K562 (cell line): ENCODE data around the gene BOLA1. TPM values are rescaled to one million over a fixed set of nuclear protein-coding genes. Genes with fewer than 3 reads are reported as not detected.

Experiments used
- CBFA2T3 ChIP-seq: fragments of 450-650 bp; IDR thresholded peaks from 2 replicates; pipeline ENCODE4 v1.6.1; 2017
- CBFB ChIP-seq: sonication (generic); formaldehyde crosslinking; IDR thresholded peaks from 2 replicates; pipeline ENCODE4 v1.4.0; 2020; ENCODE audit warnings: mild to moderate bottlenecking, missing genetic modification reagents
- ETS2 ChIP-seq: IDR thresholded peaks from 2 replicates; pipeline ENCODE4 v1.6.1; 2016; ENCODE audit warnings: borderline replicate concordance, missing genetic modification characterization, mild to moderate bottlenecking, moderate library complexity, missing compliant biosample characterization; ENCODE audit not compliant: poor library complexity, severe bottlenecking
- ETV6 ChIP-seq, 3 experiments: fragments of 150-350 bp in 1 of 3; sonication (generic) in 1 of 3; formaldehyde crosslinking in 1 of 3; IDR thresholded peaks; 2 replicates each; pipeline versions ENCODE4 v1.6.1 to v1.8.0; 2014 to 2022; ENCODE audit warnings: borderline replicate concordance in 2 of 3, low read depth in 2 of 3, antibody characterized with exemption in 1 of 3, low read length in 1 of 3, mild to moderate bottlenecking in 1 of 3, missing genetic modification reagents in 1 of 3
- FOXA3 ChIP-seq, 2 experiments: fragments of 450-650 bp in 1 of 2; sonication (generic) in 1 of 2; formaldehyde crosslinking; IDR thresholded peaks in 1 of 2; conservative IDR thresholded peaks in 1 of 2; 2 replicates each; pipeline versions ENCODE4 v1.4.0 to v1.8.0; 2020 to 2022; ENCODE audit warnings: mild to moderate bottlenecking in 2 of 2, missing genetic modification reagents in 1 of 2
- HDAC8 ChIP-seq: fragments of 450-650 bp; IDR thresholded peaks from 2 replicates; pipeline ENCODE4 v1.6.1; 2016; ENCODE audit warnings: mild to moderate bottlenecking, missing genetic modification characterization, moderate library complexity, missing compliant biosample characterization
- HNRNPH1 ChIP-seq: fragments of 200-400 bp; formaldehyde crosslinking; optimal IDR thresholded peaks from 2 replicates; pipeline ENCODE3; 2017; ENCODE audit warnings: low read depth, mild to moderate bottlenecking, low read length, moderate library complexity
- HSF4 ChIP-seq: fragments of 250-450 bp; sonication (Bioruptor Pico); IDR thresholded peaks from 2 replicates; pipeline ENCODE4 v2.1.2; 2022; ENCODE audit warnings: mild to moderate bottlenecking, moderate library complexity, borderline replicate concordance
- KAT7 ChIP-seq: sonication (generic); formaldehyde crosslinking; IDR thresholded peaks from 2 replicates; pipeline ENCODE4 v1.8.0; 2022; ENCODE audit warnings: missing genetic modification reagents, mild to moderate bottlenecking, borderline replicate concordance
- KDM1A ChIP-seq, 2 experiments: fragments of 450-650 bp; IDR thresholded peaks; 2 replicates each; pipeline ENCODE4 v1.6.1; 2016; ENCODE audit warnings: mild to moderate bottlenecking in 2 of 2
- L3MBTL2 ChIP-seq: fragments of 450-650 bp; IDR thresholded peaks from 2 replicates; pipeline ENCODE4 v1.6.1; 2016; ENCODE audit warnings: mild to moderate bottlenecking, moderate library complexity
- MBD2 ChIP-seq: sonication (generic); IDR thresholded peaks from 2 replicates; pipeline ENCODE4 v1.6.1; 2016; ENCODE audit warnings: low read depth, borderline replicate concordance
- RAD21 ChIP-seq, 2 experiments: fragments of 250-450 bp in 1 of 2; fragments of 450-650 bp in 1 of 2; sonication (Bioruptor Pico) in 1 of 2; formaldehyde crosslinking in 1 of 2; IDR thresholded peaks in 1 of 2; conservative IDR thresholded peaks in 1 of 2; 2 replicates each; pipeline versions ENCODE4 v1.4.0 to v1.8.0; 2020 to 2022; ENCODE audit warnings: mild to moderate bottlenecking in 2 of 2, moderate library complexity in 1 of 2
- RBBP5 ChIP-seq: fragments of 200-600 bp; sonication (generic); IDR thresholded peaks from 2 replicates; pipeline ENCODE4 v1.6.1; 2012; ENCODE audit warnings: borderline replicate concordance, mild to moderate bottlenecking, low read length, control low read depth, inconsistent platforms; ENCODE audit not compliant: insufficient read depth, poor library complexity, severe bottlenecking
- RNF2 ChIP-seq: sonication (generic); IDR thresholded peaks from 2 replicates; pipeline ENCODE4 v1.6.1; 2016
- TBL1XR1 ChIP-seq, 2 experiments: IDR thresholded peaks; 2 replicates each; pipeline ENCODE4 v1.6.1; 2012; ENCODE audit warnings: improper control_type of control experiment in 2 of 2, low read length in 2 of 2, mild to moderate bottlenecking in 1 of 2
- VEZF1 ChIP-seq: fragments of 200-800 bp; sonication (Bioruptor generic); IDR thresholded peaks from 2 replicates; pipeline ENCODE4 v1.6.1; 2017; ENCODE audit warnings: missing genetic modification characterization, missing compliant biosample characterization
- ZBTB7A ChIP-seq: IDR thresholded peaks from 2 replicates; pipeline ENCODE4 v1.6.1; 2011; ENCODE audit warnings: low read depth, mild to moderate bottlenecking, low read length, moderate library complexity, borderline replicate concordance; ENCODE audit not compliant: control insufficient read depth
- ZC3H8 ChIP-seq: fragments of 450-650 bp; IDR thresholded peaks from 2 replicates; pipeline ENCODE4 v1.6.1; 2017
- ZHX1 ChIP-seq: fragments of 150-350 bp; conservative IDR thresholded peaks from 2 replicates; pipeline ENCODE4 v1.6.1; 2014; ENCODE audit warnings: low read length
- ZNF324 ChIP-seq: fragments of 250-450 bp; sonication (Bioruptor Pico); IDR thresholded peaks from 2 replicates; pipeline ENCODE4 v1.4.0; 2020; ENCODE audit warnings: mild to moderate bottlenecking
- ZNF586 ChIP-seq: fragments of 450-650 bp; formaldehyde crosslinking; conservative IDR thresholded peaks from 2 replicates; pipeline ENCODE4 v1.4.0; 2020; ENCODE audit warnings: mild to moderate bottlenecking, moderate library complexity
- ZNF696 ChIP-seq: fragments of 250-450 bp; sonication (Bioruptor Pico); conservative IDR thresholded peaks from 2 replicates; pipeline ENCODE4 v1.4.0; 2020; ENCODE audit warnings: mild to moderate bottlenecking, moderate library complexity
- polyA plus RNA-seq, 8 experiments: library from polyadenylated mRNA; depleted of rRNA in 4 of 8; stranded (reverse) in 5 of 8; unstranded in 3 of 8; fragments of >200 nt; fragmentation: Nextera tagmentation in 2 of 8; fragmentation: Illumina TruSeq in 1 of 8; extraction: Ambion mirVana in 2 of 8; extraction: Trizol in 1 of 8; gene quantifications; 2 replicates each; pipeline versions ENCODE4 v1.2.1 to v1.2.3, GENCODE V29; 2011 to 2014; ENCODE audit warnings: inconsistent platforms in 1 of 8, missing spikeins in 1 of 8
- total RNA-seq, 7 experiments: library from RNA; depleted of rRNA in 6 of 7; stranded (reverse); fragments of >200 nt in 6 of 7; fragmentation: Illumina TruSeq in 2 of 7; extraction: Trizol in 2 of 7; gene quantifications; 2 replicates each; pipeline versions ENCODE4 v1.2.1 to v1.2.3, GENCODE V29; 2011 to 2021; ENCODE audit warnings: low replicate concordance in 1 of 7

Gene BOLA1
- total and polyA plus RNA-seq, 9 of the 15 experiments (the other 6 are each of a cell fraction or from before 2014, with no cell fraction given): 0.18 to 1.2 (median 0.40) TPM; not detected in 2

GRCh38 chr1:149906570-149907075, 7.3 kb downstream of the BOLA1 start (continued):
- TF ChIP-seq FOXA3 (CRISPR knock-in tag; conservative IDR thresholded peaks at IDR 0.05 in 1 of 2, IDR thresholded peaks at IDR 0.05 in 1 of 2) (no peak), RAD21 (CRISPR knock-in tag; conservative IDR thresholded peaks at IDR 0.05 in 1 of 2, IDR thresholded peaks at IDR 0.05 in 1 of 2) (no peak; a peak in 1 of 4 replicates), ZHX1 (no peak), L3MBTL2 (peak; percentile 36; the same call in 1 of the 2 replicates), ZNF324 (CRISPR knock-in tag) (no peak), HDAC8 (no peak), KDM1A (IDR thresholded peaks at IDR 0.05) (0 out of 4 replicates have a peak, but pooled peaks of 1 of the 2 experiments have one; percentile 34), HNRNPH1 (no peak), HSF4 (CRISPR knock-in tag) (no peak), ZNF586 (CRISPR knock-in tag) (no peak), ETV6 (IDR thresholded peaks at IDR 0.05; ENCODE audit: borderline replicate concordance in 1 of 2, low read depth in 2 of 2, low read length in 1 of 2) (no peak), ETV6 (CRISPR knock-in tag; IDR thresholded peaks at IDR 0.05; ENCODE audit: borderline replicate concordance) (no peak), CBFA2T3 (peak; percentile 70), RBBP5 (peak; percentile 50), ETS2 (tag) (no peak), KAT7 (no peak), CBFB (no peak), ZBTB7A (peak; percentile 77; the same call in 1 of the 2 replicates), TBL1XR1 (IDR thresholded peaks at IDR 0.05; ENCODE audit: low read length in 2 of 2) (0 out of 4 replicates have a peak, but pooled peaks of 1 of the 2 experiments have one; percentile 43), MBD2 (no peak), RNF2 (0 out of 2 replicates have a peak, but pooled peaks have one; percentile 16), ZC3H8 (no peak), ZNF696 (CRISPR knock-in tag) (no peak), VEZF1 (CRISPR knock-in tag) (peak; percentile 61)
